ENCODE measurements around the gene ROCK2.

DNA sequence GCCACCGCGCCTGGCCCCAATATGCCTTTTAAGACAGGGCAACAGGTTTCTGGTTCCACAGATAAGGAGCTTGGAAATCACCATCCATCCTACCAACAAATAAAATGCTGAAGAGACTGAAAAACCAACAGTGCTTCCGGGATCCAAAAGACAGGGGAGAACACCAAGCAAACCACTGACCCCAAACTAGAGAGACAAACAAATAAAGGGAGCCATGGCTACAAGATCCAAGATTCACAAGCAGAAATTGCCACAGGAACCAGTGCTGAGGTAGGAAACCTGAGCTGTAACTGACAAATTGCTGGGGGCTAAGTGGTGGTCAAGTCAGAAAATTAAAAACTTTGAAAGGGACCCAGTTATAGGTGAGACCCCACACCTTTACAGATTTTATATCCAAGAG, 76.5 kb downstream of the ROCK2 start:
- TF ChIP-seq STAG1 (CRISPR knock-in tag; IDR thresholded peaks at IDR 0.05) = no peak
- no peak for TF ChIP-seq ZNF589 (CRISPR knock-in tag; conservative IDR thresholded peaks at IDR 0.05)
- TF ChIP-seq RFX5 (IDR thresholded peaks at IDR 0.05; ENCODE audit: low read depth, low read length) = no peak
- TF ChIP-seq, protein P1, sequence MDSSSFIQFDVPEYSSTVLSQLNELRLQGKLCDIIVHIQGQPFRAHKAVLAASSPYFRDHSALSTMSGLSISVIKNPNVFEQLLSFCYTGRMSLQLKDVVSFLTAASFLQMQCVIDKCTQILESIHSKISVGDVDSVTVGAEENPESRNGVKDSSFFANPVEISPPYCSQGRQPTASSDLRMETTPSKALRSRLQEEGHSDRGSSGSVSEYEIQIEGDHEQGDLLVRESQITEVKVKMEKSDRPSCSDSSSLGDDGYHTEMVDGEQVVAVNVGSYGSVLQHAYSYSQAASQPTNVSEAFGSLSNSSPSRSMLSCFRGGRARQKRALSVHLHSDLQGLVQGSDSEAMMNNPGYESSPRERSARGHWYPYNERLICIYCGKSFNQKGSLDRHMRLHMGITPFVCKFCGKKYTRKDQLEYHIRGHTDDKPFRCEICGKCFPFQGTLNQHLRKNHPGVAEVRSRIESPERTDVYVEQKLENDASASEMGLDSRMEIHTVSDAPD (CRISPR knock-in tag; IDR thresholded peaks at IDR 0.05) = no peak
- no peak for TF ChIP-seq IKZF1 (IDR thresholded peaks at IDR 0.05)
- no peak for TF ChIP-seq FOXJ3 (CRISPR knock-in tag; IDR thresholded peaks at IDR 0.05; ENCODE audit: borderline replicate concordance)

Data from HepG2 (cell line).